ENCODE measurements around the gene HBQ1.

DNA sequence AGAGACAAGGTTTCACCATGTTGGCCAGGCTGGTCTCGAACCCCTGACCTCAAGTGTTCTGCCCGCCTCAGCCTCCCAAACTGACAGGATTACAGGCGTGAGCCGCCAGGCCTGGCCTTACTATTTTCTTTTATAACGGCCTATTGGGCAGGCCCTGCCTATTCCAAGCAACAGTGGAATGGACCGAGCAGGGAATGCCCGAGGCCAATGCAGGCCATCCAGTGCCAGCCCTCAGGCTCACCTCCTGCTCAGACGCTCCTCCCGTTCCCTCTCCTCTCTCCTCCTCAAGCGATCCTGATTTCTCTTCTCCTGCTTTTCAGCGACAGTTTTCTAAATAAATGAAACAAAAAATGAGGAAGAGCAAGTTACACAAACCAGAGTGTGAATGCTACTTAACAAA lies 12.4 kb downstream of the HBQ1 start:
- TF ChIP-seq, protein P1, sequence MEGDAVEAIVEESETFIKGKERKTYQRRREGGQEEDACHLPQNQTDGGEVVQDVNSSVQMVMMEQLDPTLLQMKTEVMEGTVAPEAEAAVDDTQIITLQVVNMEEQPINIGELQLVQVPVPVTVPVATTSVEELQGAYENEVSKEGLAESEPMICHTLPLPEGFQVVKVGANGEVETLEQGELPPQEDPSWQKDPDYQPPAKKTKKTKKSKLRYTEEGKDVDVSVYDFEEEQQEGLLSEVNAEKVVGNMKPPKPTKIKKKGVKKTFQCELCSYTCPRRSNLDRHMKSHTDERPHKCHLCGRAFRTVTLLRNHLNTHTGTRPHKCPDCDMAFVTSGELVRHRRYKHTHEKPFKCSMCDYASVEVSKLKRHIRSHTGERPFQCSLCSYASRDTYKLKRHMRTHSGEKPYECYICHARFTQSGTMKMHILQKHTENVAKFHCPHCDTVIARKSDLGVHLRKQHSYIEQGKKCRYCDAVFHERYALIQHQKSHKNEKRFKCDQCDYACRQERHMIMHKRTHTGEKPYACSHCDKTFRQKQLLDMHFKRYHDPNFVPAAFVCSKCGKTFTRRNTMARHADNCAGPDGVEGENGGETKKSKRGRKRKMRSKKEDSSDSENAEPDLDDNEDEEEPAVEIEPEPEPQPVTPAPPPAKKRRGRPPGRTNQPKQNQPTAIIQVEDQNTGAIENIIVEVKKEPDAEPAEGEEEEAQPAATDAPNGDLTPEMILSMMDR (IDR thresholded peaks at IDR 0.05; ENCODE audit: borderline replicate concordance, extremely low read depth, low read length, poor library complexity, severe bottlenecking) = no peak
- TF ChIP-seq EZH2 (IDR thresholded peaks at IDR 0.05; ENCODE audit: borderline replicate concordance, low read depth, low read length, severe bottlenecking) = no peak
